CD4-positive, CD25-positive, alpha-beta regulatory T cell (primary cell): ENCODE measurements around the gene WDR5B. TPM values are rescaled to one million over a fixed set of nuclear protein-coding genes. Genes with fewer than 3 reads are reported as not detected.

Experiments used
- ATAC-seq, 2 donors: fragments of 150-1000 bp; cut with Tn5 transposase; one replicate each; pipeline ENCODE4 v1.10.0; 2021; ENCODE audit warnings: low read depth in 2 of 2, moderate number of reproducible peaks in 2 of 2, moderate library complexity in 1 of 2
- DNase-seq, 3 donors: peaks; one replicate each; pipeline versions ENCODE4 v3.0.0 to v3.0.0-alpha.2; 2012 to 2022; ENCODE audit warnings: mixed read lengths in 1 of 3
- H3K27ac ChIP-seq: one replicate; pipeline ENCODE4 v1.7.0; 2013; ENCODE audit warnings: mild to moderate bottlenecking, low read length; ENCODE audit not compliant: insufficient read depth, poor library complexity, severe bottlenecking
- H3K27me3 ChIP-seq: one replicate; pipeline ENCODE4 v1.7.0; 2013; ENCODE audit warnings: low read length; ENCODE audit not compliant: control insufficient read depth, insufficient read depth
- H3K36me3 ChIP-seq: one replicate; pipeline ENCODE4 v1.7.0; 2013; ENCODE audit warnings: mild to moderate bottlenecking, low read length, moderate library complexity; ENCODE audit not compliant: control insufficient read depth, insufficient read depth
- H3K4me1 ChIP-seq: 2 replicates; pipeline ENCODE4 v1.7.0; 2013; ENCODE audit warnings: mild to moderate bottlenecking, low read length; ENCODE audit not compliant: insufficient read depth, control insufficient read depth, poor library complexity, severe bottlenecking
- H3K4me3 ChIP-seq: one replicate; pipeline ENCODE4 v1.7.0; 2013; ENCODE audit warnings: low read depth, mild to moderate bottlenecking, low read length, moderate library complexity
- H3K9me3 ChIP-seq, 2 experiments: 1 replicate in 1 of 2; 2 replicates in 1 of 2; pipeline ENCODE4 v1.7.0; 2013; ENCODE audit warnings: low read length in 2 of 2, mild to moderate bottlenecking in 1 of 2, moderate library complexity in 1 of 2; ENCODE audit not compliant: control insufficient read depth in 2 of 2
- H3K27ac Mint-ChIP-seq, 3 donors: one replicate each; pipeline ENCODE4 v1.8.0; 2020 to 2022; ENCODE audit warnings: mild to moderate bottlenecking in 3 of 3, mixed read lengths in 3 of 3, moderate library complexity in 2 of 3
- H3K27me3 Mint-ChIP-seq: one replicate; pipeline ENCODE4 v1.8.0; 2022; ENCODE audit warnings: mild to moderate bottlenecking, mixed read lengths
- H3K36me3 Mint-ChIP-seq: one replicate; pipeline ENCODE4 v1.8.0; 2020; ENCODE audit warnings: mixed read lengths
- H3K4me1 Mint-ChIP-seq, 4 donors: one replicate each; pipeline ENCODE4 v1.8.0; 2020 to 2022; ENCODE audit warnings: mixed read lengths in 4 of 4, mild to moderate bottlenecking in 1 of 4
- H3K4me3 Mint-ChIP-seq, 4 donors: one replicate each; pipeline ENCODE4 v1.8.0; 2020 to 2022; ENCODE audit warnings: mild to moderate bottlenecking in 4 of 4, mixed read lengths in 4 of 4, moderate library complexity in 3 of 4
- H3K9me3 Mint-ChIP-seq, 7 donors: one replicate each; pipeline ENCODE4 v1.8.0; 2020 to 2022; ENCODE audit warnings: mixed read lengths in 7 of 7, mild to moderate bottlenecking in 3 of 7, moderate library complexity in 2 of 7
- polyA plus RNA-seq, 4 donors: library from polyadenylated mRNA; unstranded; fragments of 300-500 nt; fragmentation: Illumina TruSeq; gene quantifications; one replicate each; pipeline ENCODE4 v1.2.3, GENCODE V29; 2021
- total RNA-seq: library from RNA; stranded (reverse); gene quantifications from one replicate; pipeline ENCODE4 v1.2.3, GENCODE V29; 2022

The WDR5B gene
- total and polyA plus RNA-seq, 5 donors from 2014 or later, result 2.0 to 4.9 (median 2.5) TPM

DNA sequence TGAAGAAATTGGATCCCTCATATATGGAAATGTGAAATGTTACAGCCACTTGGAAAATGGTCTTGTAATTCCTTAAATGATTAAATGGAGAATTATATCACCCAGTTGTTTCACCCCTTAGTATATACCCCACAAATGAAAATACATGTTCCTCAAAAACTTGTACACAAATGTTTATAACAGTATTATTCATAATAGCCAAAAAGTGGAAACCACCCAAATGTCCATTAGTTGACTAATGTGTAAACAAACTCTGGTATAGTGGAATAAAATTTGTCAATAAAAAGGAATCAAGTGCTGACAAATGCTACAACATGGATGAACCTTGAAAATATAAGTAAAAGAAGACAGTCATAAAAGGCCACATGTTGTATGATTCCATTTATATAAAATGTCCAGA lies 19.4 kb downstream of the WDR5B start:
- Mint-ChIP-seq H3K27ac (no peak overlapping the region), H3K36me3 (peaks cover 12% of the 10 kb centered on the region), H3K9me3 (no peaks in the 10 kb centered on the region), H3K4me1 (peaks cover 6 to 10% (median 9%) of the 10 kb centered on the region in 4 donors), H3K27me3 (no peaks in the 10 kb centered on the region), H3K4me3 (no peak overlapping the region)
- no peaks in the 10 kb centered on the region for H3K4me1 ChIP-seq
- no peaks in the 10 kb centered on the region for H3K9me3 ChIP-seq
- DNase-seq (no peak), ATAC-seq (no peak)
- H3K27me3 ChIP-seq, result no peaks in the 10 kb centered on the region
- H3K27ac ChIP-seq, result no peak overlapping the region
- H3K36me3 ChIP-seq, result no peaks in the 10 kb centered on the region
- H3K4me3 ChIP-seq, result no peak overlapping the region

DNA sequence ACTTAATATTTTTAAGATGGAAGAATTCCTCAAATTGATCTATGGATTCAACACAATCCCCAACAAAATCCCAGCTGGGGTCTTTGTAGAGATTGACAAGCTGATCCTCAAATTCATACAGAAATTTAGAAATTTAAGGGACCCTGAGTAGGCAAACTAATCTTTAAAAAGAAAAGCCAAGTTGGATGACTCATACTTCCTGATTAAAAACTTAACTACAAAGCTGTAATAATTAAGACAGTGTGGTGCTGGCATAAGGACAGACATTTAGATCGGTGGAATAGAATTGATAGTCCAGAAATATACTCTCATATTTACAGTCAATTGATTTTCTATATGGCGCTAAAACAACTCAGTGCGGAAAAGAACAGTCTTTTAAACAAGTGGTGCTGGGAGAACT lies 20.3 kb downstream of the WDR5B start:
- no peak overlapping the region for H3K27ac Mint-ChIP-seq

DNA sequence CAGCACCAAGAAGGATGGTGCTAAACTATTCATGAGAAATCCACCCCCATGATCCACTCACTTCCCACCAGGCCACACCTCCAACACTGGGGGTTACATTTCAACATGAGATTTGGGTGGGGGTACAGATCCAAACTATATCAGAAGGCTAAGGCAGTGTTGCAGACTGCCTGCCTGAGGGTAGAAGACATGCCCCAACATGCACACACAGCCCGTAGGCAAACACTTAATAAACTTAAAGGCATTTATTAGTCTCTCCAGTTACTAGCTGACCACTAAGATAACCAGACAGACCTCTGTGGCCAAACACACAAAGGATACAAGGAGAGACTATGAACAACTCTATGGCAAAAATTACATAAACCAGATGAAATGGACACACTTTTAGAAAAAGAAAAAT lies 21.7 kb downstream of the WDR5B start:
- Histone ChIP-seq H3K4me3 (no peak overlapping the region), H3K27ac (no peak overlapping the region), H3K27me3 (no peaks in the 10 kb centered on the region), H3K9me3 (no peaks in the 10 kb centered on the region), H3K4me1 (no peaks in the 10 kb centered on the region), H3K36me3 (no peaks in the 10 kb centered on the region)
- ATAC-seq, result no peak
- Mint-ChIP-seq H3K9me3 (no peaks in the 10 kb centered on the region), H3K27ac (no peak overlapping the region), H3K4me1 (peaks cover 6 to 10% (median 9%) of the 10 kb centered on the region in 4 donors), H3K36me3 (peaks cover 9% of the 10 kb centered on the region), H3K4me3 (no peak overlapping the region), H3K27me3 (no peaks in the 10 kb centered on the region)
- no peak for DNase-seq

More for the DNA sequence above, 20.3 kb downstream of the WDR5B start:
- Mint-ChIP-seq H3K4me3 (no peak overlapping the region), H3K4me1 (peaks cover 6 to 10% (median 9%) of the 10 kb centered on the region in 4 donors), H3K27me3 (no peaks in the 10 kb centered on the region), H3K9me3 (no peaks in the 10 kb centered on the region), H3K36me3 (peaks cover 9% of the 10 kb centered on the region)
- no peak for DNase-seq
- no peak for ATAC-seq
- Histone ChIP-seq H3K36me3 (no peaks in the 10 kb centered on the region), H3K27me3 (no peaks in the 10 kb centered on the region), H3K27ac (no peak overlapping the region), H3K4me3 (no peak overlapping the region), H3K9me3 (no peaks in the 10 kb centered on the region), H3K4me1 (no peaks in the 10 kb centered on the region)

DNA sequence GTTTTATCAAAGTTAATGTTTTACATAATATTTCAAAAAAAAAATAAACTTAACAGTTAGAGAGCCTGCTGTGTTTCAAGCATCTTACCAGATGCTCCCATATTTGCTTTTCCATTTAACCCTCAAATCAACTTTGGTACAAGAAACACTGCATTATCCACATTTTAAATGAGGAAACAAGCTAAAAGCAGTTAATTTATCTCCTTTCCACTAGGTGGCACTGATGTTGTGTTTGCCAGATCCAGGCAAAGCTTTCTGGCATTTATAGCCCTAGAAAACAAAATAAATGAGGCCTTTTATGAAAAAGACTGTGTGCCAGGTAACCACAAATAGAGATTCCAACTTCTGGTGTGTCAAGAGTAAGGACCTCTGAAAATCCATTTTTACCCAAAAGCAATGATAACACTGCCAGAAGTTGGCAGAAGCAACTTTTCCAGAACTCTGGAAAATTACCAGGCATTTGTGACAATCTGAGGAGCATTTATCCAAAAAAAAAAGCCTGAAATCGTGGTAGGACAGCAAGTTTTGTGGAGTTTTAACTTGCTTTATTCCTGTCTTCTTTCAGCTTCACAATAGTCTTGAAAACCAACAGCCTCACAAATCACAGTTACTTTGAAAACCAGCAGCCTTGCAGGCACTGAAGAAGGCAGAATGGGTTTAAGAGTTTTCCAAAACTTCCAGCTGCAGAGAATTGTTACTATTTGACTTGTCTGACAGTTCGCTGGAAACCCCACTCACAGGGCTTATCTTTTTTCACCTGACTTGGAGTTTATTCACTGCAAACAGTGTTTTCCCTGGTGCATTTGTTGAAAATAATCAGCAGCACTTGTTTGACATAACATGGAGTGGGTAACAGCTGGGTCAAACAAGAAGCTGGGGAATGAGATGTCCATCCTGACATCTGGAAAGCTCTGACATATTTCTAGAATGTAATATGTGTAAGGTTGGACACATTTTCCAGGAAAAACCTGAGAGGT lies 22.7 kb downstream of the WDR5B start:
- H3K36me3 Mint-ChIP-seq, result peaks cover 10% of the 10 kb centered on the region
- ATAC-seq (no peak), DNase-seq (peak; percentile 11 to 71 (median 61))
- Histone ChIP-seq H3K4me1 (no peaks in the 10 kb centered on the region), H3K27me3 (no peaks in the 10 kb centered on the region), H3K4me3 (no peak overlapping the region), H3K36me3 (no peaks in the 10 kb centered on the region), H3K9me3 (no peaks in the 10 kb centered on the region), H3K27ac (no peak overlapping the region)
- H3K27ac Mint-ChIP-seq, result peak overlapping the region in 1 of 3 donors; percentile 12
- no peak overlapping the region for H3K4me3 Mint-ChIP-seq
- no peaks in the 10 kb centered on the region for H3K27me3 Mint-ChIP-seq
- no peaks in the 10 kb centered on the region for H3K9me3 Mint-ChIP-seq
- H3K4me1 Mint-ChIP-seq, result peaks cover 10 to 14% (median 11%) of the 10 kb centered on the region in 4 donors

DNA sequence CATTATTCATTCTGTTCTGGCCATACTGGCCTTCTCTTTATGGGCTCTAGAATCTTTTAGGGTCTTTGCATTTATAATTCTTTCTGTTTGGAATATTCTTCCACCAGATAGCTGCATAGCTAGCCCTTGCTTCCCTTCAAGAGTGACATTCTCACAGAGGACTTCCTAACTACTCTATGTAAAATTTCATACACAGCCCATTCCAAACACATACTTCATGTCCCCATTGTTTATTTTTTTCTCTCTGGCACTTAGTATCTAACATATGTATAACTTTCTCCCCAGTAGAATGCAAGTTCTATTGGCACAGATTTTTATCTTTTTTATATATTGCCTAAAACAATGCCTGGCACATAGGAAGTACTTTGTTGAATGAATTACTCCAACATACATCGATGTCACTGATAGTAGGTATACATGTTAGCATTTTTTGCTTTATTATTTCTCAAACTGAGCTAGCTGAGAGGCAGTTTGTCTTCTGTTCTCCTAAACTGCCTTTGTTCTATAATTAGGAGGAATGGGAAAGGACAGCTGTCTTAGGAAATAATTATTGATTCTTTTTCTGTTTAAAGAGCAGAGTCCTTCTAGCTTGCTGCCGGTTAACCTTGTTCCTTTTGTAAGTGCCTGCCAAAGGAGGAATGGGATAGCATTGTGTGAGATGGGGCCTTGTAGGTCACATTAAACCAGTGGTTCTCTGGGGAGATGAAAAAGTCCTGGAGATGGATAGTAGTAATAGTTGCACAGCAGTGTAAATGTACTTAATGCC lies 24.0 kb downstream of the WDR5B start:
- no peak for ATAC-seq
- no peaks in the 10 kb centered on the region for H3K9me3 Mint-ChIP-seq
- no peaks in the 10 kb centered on the region for H3K4me1 ChIP-seq
- H3K27ac ChIP-seq, result no peak overlapping the region
- no peaks in the 10 kb centered on the region for H3K27me3 ChIP-seq
- H3K9me3 ChIP-seq, result no peaks in the 10 kb centered on the region
- no peak overlapping the region for H3K4me3 Mint-ChIP-seq
- H3K4me3 ChIP-seq, result no peak overlapping the region
- no peaks in the 10 kb centered on the region for H3K27me3 Mint-ChIP-seq
- peaks cover 3% of the 10 kb centered on the region for H3K36me3 ChIP-seq
- H3K27ac Mint-ChIP-seq, result peak overlapping the region in 1 of 3 donors; percentile 9
- H3K4me1 Mint-ChIP-seq, result peaks cover 16 to 21% (median 18%) of the 10 kb centered on the region in 4 donors
- no peak for DNase-seq
- peaks cover 14% of the 10 kb centered on the region for H3K36me3 Mint-ChIP-seq

DNA sequence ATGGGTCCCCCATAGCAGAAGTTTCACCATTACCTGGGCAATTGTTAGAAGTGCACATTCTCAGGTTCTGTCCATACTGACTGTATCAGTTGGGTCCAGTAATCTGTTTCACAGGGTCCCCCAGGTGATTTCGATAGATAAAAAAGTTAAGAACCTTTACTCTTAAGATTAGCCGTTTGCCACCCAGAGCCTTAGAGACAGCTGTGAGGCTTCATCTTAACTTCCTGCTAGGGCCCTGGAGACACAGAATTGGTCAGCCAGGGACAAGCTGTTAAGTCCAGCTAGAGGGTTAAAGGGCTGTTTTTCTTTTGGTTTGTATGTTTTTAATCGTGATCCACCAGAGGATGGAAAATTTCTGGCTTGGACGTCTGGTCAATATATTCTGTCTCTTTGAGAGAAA lies 25.2 kb downstream of the WDR5B start:
- Histone ChIP-seq H3K27me3 (no peaks in the 10 kb centered on the region), H3K4me1 (no peaks in the 10 kb centered on the region), H3K36me3 (peaks cover 3% of the 10 kb centered on the region), H3K27ac (no peak overlapping the region), H3K9me3 (no peaks in the 10 kb centered on the region), H3K4me3 (no peak overlapping the region)
- DNase-seq (no peak), ATAC-seq (no peak)
- peaks cover 9% of the 10 kb centered on the region for H3K36me3 Mint-ChIP-seq
- no peaks in the 10 kb centered on the region for H3K27me3 Mint-ChIP-seq
- peaks cover 19 to 25% (median 21%) of the 10 kb centered on the region in 4 donors for H3K4me1 Mint-ChIP-seq
- H3K4me3 Mint-ChIP-seq, result no peak overlapping the region
- no peak overlapping the region for H3K27ac Mint-ChIP-seq
- H3K9me3 Mint-ChIP-seq, result no peaks in the 10 kb centered on the region

DNA sequence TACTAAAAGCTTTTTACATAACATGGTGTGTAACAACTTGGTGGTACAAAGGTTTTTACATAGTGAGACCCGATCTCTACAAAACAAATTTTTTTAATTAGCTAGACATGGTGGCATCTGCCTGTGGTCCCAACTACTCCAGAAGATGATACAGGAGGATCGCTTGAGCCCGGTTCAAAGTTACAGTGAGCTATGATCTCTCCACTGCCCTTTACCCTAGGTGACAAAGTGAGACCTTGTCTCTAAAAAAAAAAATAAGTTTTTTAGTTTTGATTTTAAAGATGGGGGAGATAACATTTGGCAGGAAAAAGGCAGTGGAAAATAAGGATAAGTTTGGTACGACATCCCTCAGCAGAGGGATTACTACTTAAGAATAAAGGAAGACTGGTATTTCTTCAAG lies 26.0 kb downstream of the WDR5B start:
- Histone ChIP-seq H3K27me3 (no peaks in the 10 kb centered on the region), H3K36me3 (peaks cover 3% of the 10 kb centered on the region), H3K27ac (no peak overlapping the region), H3K9me3 (no peaks in the 10 kb centered on the region), H3K4me3 (no peak overlapping the region), H3K4me1 (peaks cover 2% of the 10 kb centered on the region)
- H3K27me3 Mint-ChIP-seq, result no peaks in the 10 kb centered on the region
- H3K4me3 Mint-ChIP-seq, result no peak overlapping the region
- H3K27ac Mint-ChIP-seq, result no peak overlapping the region
- ATAC-seq (no peak), DNase-seq (no peak)
- no peaks in the 10 kb centered on the region for H3K9me3 Mint-ChIP-seq
- H3K36me3 Mint-ChIP-seq, result peaks cover 8% of the 10 kb centered on the region
- H3K4me1 Mint-ChIP-seq, result peaks cover 20 to 27% (median 25%) of the 10 kb centered on the region in 4 donors
